KG1 (cell line): ENCODE data around the gene SUGCT.
A peak's percentile ranks its signal among the peaks of the same experiment; 100 is the strongest.

ENCODE experiments used
- DNase-seq: peaks from one replicate; lab custom pipeline; 2025; lab: John Stamatoyannopoulos, UW

SUGCT gene

GRCh38 chr7:40520986-40521738 lies 386.4 kb downstream of the SUGCT start:
- no peak for DNase-seq

DNA sequence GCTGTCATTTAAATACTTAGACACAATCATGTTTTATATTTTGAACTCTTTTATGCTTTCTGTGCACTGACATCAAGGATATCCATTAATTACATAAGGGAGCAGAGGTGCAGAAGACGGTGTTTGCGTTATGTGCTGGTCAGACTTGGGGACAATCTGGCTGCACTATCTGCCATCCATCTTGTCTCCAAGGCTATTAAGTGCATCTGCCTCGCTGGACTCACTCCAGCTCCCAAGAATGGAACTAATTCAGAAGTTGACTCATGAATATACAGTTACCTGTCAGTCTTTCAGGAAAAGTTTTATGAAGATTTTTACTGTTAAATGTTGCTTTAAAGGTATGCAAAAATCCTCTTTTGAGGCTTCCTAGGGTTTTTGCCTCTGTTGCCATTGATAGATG lies 391.0 kb downstream of the SUGCT start:
- DNase-seq: no peak

DNA sequence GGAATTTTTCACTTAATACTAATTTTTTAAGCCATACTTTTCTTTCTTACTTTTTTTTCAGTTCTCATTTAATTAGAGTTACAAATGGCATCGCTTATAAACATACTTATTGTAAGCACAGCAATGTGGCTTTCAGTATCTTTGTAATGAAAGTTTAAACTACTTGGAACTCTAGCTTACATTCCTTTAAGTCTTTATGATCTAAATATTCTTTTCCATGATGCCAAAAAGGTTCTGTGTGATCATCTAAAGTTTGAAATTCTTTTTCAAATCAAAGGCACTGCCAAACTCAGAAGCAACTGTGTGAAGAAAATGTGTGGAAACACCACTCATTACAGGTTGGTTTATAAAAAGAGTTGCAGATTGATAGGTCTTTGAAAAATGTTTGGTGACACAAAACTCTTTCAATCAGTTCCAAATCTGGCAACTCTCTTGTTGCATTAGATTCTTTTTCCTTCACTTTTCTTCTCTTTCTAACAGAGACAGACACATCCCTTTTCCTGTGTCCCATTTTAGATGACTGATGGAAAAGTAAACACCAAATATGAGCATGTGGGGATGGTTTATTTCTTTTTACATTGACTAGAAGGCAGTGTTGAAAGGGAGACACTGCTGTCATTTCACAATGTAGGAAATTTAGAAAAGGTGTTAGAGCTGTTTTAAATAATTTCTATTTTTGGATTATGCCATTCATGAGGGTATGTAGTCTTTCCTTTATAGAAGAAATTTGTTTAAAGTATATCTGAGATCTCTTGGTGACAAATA lies 392.3 kb downstream of the SUGCT start:
- DNase-seq: no peak

DNA sequence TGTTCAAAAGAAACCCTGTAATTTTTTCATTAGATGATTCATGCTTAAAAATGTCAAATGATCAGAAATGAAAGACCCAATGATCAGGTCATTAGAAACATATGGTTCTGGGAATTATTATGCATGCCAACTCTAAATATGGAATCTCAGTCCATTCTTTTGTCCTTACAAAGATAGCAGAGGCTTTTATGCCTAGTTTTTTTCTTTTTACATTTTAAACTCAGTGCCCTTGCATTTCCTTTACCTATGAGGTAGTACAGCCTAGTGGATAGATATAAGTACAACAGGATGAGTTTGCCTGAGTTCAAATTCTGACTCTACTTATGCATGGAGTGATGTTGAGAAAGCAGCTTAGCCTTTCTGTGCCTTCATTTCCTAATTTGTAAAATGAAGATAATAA lies 392.9 kb downstream of the SUGCT start:
- DNase-seq: no peak

GRCh38 chr7:40530292-40530691 lies 395.5 kb downstream of the SUGCT start:
- DNase-seq: no peak

- no peak for DNase-seq
These were observed 397.2 kb downstream of the SUGCT start for GRCh38 chr7:40531956-40532355.

GRCh38 chr7:40535678-40536077 lies 400.9 kb downstream of the SUGCT start:
- DNase-seq: no peak

GRCh38 chr7:40536421-40536820 lies 401.6 kb downstream of the SUGCT start:
- DNase-seq: no peak

- DNase-seq: no peak
These were observed 403.5 kb downstream of the SUGCT start for GRCh38 chr7:40538281-40538680.

DNA sequence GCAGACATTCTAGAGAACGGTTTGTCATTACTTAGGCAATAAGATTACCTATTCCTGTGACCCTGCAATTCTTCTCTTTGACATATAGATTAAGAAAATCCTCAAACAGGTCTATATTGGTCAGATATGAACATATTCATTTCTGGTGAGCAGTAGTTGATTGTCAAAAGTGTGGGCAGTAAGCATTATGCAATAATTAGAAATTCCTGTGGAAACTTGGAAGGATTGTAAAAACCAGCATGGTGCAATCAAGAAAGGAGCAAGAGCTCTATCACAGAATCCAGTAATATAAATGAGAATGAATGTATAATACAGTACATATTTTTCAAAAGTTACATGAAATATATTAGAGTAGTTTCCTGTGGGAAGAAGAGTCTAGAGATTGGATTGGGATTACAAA lies 406.5 kb downstream of the SUGCT start:
- DNase-seq: no peak

- no peak for DNase-seq
These were observed 408.4 kb downstream of the SUGCT start for GRCh38 chr7:40542982-40543741.

GRCh38 chr7:40544221-40544723 lies 409.5 kb downstream of the SUGCT start:
- no peak for DNase-seq

GRCh38 chr7:40544871-40545303 lies 410.1 kb downstream of the SUGCT start:
- DNase-seq: no peak

- no peak for DNase-seq
These were observed 410.9 kb downstream of the SUGCT start for GRCh38 chr7:40545739-40546138.

GRCh38 chr7:40546616-40547501 lies 412.1 kb downstream of the SUGCT start:
- no peak for DNase-seq

DNA sequence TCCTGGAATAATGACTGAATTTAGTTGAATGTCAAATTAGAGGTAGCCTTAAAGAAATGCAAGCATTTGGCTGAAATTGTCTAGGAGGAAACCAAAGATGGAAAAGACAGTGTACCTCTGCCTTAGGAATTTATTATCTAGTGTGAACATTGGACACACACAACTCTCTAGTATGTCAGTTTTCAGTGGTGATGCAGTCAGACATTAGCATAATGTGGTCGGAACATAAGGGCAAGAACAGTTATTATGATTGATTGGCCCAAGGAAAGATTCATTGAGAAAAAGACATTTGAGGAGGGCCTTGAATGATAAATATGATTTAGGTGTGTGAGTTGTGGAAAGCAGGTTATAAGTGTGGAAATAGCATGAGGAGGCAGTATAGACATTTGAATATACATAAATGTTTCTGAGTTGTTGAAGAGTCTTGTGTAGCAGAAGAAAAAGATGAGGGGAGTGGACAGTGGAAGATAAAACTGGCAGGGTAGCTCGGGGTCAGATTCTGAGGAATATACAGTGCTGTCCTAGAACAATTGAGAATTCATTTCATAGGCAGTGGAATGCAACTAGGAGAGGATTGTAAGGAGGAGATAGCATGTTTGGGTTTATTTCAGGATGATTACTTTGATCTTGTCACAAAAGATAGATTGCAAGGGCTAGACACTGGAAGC lies 414.7 kb downstream of the SUGCT start:
- DNase-seq: no peak

DNA sequence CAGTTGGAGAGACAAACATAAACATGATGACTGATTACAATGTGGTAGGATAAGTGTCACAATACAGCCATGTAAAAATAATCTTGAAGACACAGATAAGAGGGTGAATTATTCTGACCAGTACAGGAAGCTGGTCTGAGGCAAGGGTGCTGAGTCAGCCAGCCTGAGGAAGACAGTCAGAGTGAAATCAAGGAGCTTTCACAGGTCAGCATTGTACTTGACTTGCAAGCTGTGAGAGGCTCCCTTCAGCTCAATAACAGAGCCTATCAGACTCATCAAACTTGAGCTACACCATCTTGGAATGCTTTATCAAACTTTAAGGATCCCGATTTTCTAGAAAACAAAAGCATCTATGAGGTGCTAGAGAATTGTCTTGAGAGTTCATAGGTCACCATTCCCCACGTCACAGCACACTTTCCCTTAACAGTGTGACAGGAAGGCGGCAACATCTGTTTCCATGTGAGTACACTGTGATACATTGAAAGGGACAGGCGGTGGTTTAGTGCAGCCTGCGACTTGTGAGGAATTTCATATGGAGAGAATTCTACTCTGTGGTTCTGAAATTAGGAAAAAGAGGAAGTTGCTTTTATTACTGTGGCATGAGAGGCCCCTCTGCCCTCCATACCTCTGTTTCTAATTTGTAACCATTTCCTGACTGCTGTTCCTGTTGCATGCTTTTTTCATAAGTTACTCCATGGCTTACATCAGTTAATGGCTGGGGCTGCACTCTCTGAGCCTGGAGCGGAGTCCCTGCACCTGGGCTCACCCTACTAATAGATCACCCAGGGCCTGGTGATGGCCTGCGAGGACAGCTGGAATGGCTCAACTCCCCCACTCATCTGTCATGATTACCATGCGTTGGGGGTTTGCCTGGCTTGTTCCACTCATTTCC lies 417.1 kb downstream of the SUGCT start:
- DNase-seq: peak; percentile 78

- DNase-seq: no peak
These were observed 425.9 kb downstream of the SUGCT start for GRCh38 chr7:40560672-40561071.

- DNase-seq: no peak
These were observed 432.1 kb downstream of the SUGCT start for GRCh38 chr7:40566879-40567278.

DNA sequence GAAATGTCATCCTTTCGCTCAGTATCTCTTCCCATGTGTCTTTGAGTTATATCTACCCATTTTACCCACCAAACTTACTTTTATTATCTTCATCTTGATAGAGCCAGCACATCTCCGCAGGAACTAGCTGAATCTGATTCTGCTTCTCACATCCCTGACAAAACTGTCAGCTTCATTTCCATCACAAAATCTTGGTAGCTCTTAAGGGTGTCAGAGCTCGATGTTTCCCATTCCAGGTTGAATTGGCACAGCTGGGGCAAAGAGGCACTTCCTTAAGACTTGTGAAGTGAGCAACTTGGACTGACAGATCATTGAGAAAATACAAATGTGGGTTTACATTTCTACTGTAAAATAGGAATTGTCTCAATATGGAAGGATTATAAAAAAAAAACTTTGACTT lies 434.5 kb downstream of the SUGCT start:
- DNase-seq: no peak
